DOHH2 (cell line): ENCODE measurements around the gene HCK.

Source experiments
- H3F3A ChIP-seq: fragments of 200-600 bp; sonication (generic), shearing (Covaris generic); 2 replicates; pipeline ENCODE4 v1.6.0; 2016; ENCODE audit warnings: antibody characterized with exemption, mild to moderate bottlenecking; ENCODE audit not compliant: control insufficient read depth, insufficient read depth
- H3K27ac ChIP-seq: fragments of 200-600 bp; sonication (generic); 2 replicates; pipeline ENCODE4 v1.5.1; 2014; ENCODE audit warnings: low read depth, mild to moderate bottlenecking, low read length, moderate library complexity
- H3K27me3 ChIP-seq: fragments of 200-600 bp; sonication (generic); 2 replicates; pipeline ENCODE4 v1.6.1; 2014; ENCODE audit warnings: mild to moderate bottlenecking, low read length, mixed read lengths; ENCODE audit not compliant: control insufficient read depth
- H3K36me3 ChIP-seq: fragments of 200-600 bp; sonication (generic); 2 replicates; pipeline ENCODE4 v1.6.1; 2014; ENCODE audit warnings: mild to moderate bottlenecking, low read length, moderate library complexity, mixed read lengths; ENCODE audit not compliant: control insufficient read depth
- H3K4me1 ChIP-seq: fragments of 200-600 bp; sonication (generic); 2 replicates; pipeline ENCODE4 v1.6.1; 2014; ENCODE audit warnings: mild to moderate bottlenecking, low read length, mixed read lengths; ENCODE audit not compliant: control insufficient read depth
- H3K4me2 ChIP-seq: fragments of 200-600 bp; sonication (generic); 2 replicates; pipeline ENCODE4 v1.6.0; 2014; ENCODE audit warnings: mild to moderate bottlenecking, low read length, moderate library complexity
- H3K4me3 ChIP-seq: fragments of 200-600 bp; sonication (generic); 2 replicates; pipeline ENCODE4 v1.5.1; 2014; ENCODE audit warnings: mild to moderate bottlenecking, low read length, mixed read lengths
- H3K79me2 ChIP-seq: fragments of 200-600 bp; sonication (generic); 2 replicates; pipeline ENCODE4 v1.6.1; 2014; ENCODE audit warnings: mild to moderate bottlenecking, low read length, mixed read lengths; ENCODE audit not compliant: control insufficient read depth
- H3K9me2 ChIP-seq: fragments of 200-600 bp; sonication (generic); replicated peaks from 2 replicates; pipeline ENCODE4 v1.6.1; 2014; ENCODE audit warnings: mild to moderate bottlenecking, low read length, mixed read lengths; ENCODE audit not compliant: control insufficient read depth
- H3K9me3 ChIP-seq: fragments of 200-600 bp; sonication (generic); 2 replicates; pipeline ENCODE4 v1.6.1; 2014; ENCODE audit warnings: antibody characterized with exemption, low read length, mixed read lengths; ENCODE audit not compliant: control insufficient read depth, insufficient read depth
- H4K20me1 ChIP-seq: fragments of 200-600 bp; sonication (generic); 2 replicates; pipeline ENCODE4 v1.6.0; 2014; ENCODE audit warnings: low read depth, mild to moderate bottlenecking, antibody characterized with exemption, low read length, moderate library complexity; ENCODE audit not compliant: control insufficient read depth, insufficient read depth
- CTCF ChIP-seq: fragments of 200-600 bp; sonication (generic); IDR thresholded peaks from one replicate; pipeline ENCODE4 v1.5.1; 2014; ENCODE audit warnings: antibody characterized with exemption, mild to moderate bottlenecking, low read depth, low read length; ENCODE audit not compliant: poor library complexity, severe bottlenecking
- EZH2phosphoT487 ChIP-seq: fragments of 200-600 bp; sonication (generic); IDR thresholded peaks from 2 replicates; pipeline ENCODE4 v1.6.1; 2017; ENCODE audit warnings: borderline replicate concordance, mild to moderate bottlenecking, antibody characterized with exemption, low read length, moderate library complexity, mixed read lengths

The HCK gene

GRCh38 chr20:32142088-32142487 lies 90.0 kb downstream of the HCK start:
- Histone ChIP-seq H3K36me3 (peaks cover 87% of the 10 kb centered on the region), H4K20me1 (no peaks in the 10 kb centered on the region), H3K9me3 (no peaks in the 10 kb centered on the region), H3K4me2 (no peak overlapping the region), H3K4me3 (no peak overlapping the region), H3K9me2 (no peaks in the 10 kb centered on the region), H3K27me3 (no peaks in the 10 kb centered on the region), H3K27ac (no peak overlapping the region), H3K79me2 (no peaks in the 10 kb centered on the region), H3F3A (no peaks in the 10 kb centered on the region), H3K4me1 (peaks cover 16% of the 10 kb centered on the region)
- TF ChIP-seq CTCF (no peak), EZH2phosphoT487 (no peak)

DNA sequence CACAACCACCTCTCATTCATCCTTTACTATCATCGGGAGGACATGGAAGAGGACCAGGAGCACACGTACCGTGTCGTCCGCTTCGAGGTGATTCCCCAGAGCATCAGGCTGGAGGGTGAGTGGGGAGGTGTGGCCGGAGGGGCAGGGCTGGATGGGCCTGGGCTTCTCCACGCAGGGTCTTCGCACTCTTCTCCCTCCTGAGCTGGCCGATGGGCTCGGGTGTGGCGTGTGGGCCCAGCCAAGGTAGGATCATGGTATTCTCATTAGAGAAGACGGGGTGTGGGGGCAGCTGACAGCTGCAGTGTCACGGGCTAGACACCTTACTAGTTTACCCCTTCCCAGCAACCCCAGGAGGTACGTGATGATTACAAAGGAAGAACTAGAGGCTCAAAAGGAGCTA lies 90.9 kb downstream of the HCK start:
- Histone ChIP-seq H3F3A (no peaks in the 10 kb centered on the region), H3K36me3 (peaks cover 82% of the 10 kb centered on the region), H3K27me3 (no peaks in the 10 kb centered on the region), H3K9me2 (no peaks in the 10 kb centered on the region), H3K4me3 (no peak overlapping the region), H3K79me2 (no peaks in the 10 kb centered on the region), H3K9me3 (no peaks in the 10 kb centered on the region), H3K27ac (no peak overlapping the region), H4K20me1 (no peaks in the 10 kb centered on the region), H3K4me1 (peaks cover 16% of the 10 kb centered on the region), H3K4me2 (no peak overlapping the region)
- TF ChIP-seq EZH2phosphoT487 (no peak), CTCF (no peak)

GRCh38 chr20:32144898-32145662 lies 93.0 kb downstream of the HCK start:
- Histone ChIP-seq H3K27me3 (no peaks in the 10 kb centered on the region), H3K36me3 (peaks cover 80% of the 10 kb centered on the region), H3K79me2 (no peaks in the 10 kb centered on the region), H3K9me2 (no peaks in the 10 kb centered on the region), H4K20me1 (no peaks in the 10 kb centered on the region), H3K4me3 (no peak overlapping the region), H3K27ac (no peak overlapping the region), H3K9me3 (no peaks in the 10 kb centered on the region), H3K4me1 (peaks cover 6% of the 10 kb centered on the region; the same call in 1 of the 2 replicates), H3K4me2 (no peak overlapping the region), H3F3A (no peaks in the 10 kb centered on the region)
- no peak for TF ChIP-seq EZH2phosphoT487
- TF ChIP-seq CTCF, result no peak
